ENCODE measurements around the gene GNPTAB.
"Not testable (repeated sequence)": the region's sequence is repeated elsewhere in the genome, so short reads cannot be mapped to it uniquely, and the experiment has no call there.

The GNPTAB gene

GRCh38 chr12:101767537-101767936 lies 63.2 kb downstream of the GNPTAB start:
- no peak for DNase-seq

DNA sequence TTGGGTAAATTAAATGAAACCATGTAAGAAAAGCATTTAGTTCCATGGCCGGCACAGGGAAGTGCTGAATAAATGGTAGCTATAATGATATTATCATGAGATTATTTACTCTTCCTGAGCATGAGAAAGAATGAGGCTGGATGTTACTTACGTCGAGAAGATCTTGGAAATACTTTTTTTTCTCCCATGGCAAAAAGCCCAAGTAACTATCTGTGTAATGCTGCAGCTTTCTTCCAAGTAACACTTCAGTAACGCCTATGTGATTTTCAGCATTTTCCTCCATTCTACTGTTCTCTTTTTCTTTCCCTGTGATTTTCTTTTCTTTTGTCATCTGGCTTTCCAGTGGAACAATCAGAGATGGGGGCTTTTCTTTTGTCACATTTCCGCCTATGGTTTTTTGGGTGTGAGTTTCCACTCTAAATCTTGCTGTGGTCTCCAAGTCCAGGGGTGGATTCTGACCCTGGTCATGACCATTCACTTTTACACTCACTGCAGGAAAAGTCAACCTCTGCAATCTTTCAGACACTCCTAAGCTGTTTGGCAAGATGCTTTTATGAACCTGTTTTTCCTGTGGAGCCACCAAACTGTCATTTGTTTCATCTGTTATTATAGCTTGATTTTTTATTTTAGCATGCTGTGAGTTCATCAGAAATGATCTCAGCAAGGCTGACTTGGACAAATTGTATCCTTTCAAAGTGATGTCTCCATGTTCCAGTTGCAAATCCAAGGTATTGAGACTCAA lies 66.5 kb downstream of the GNPTAB start:
- DNase-seq: no peak

DNA sequence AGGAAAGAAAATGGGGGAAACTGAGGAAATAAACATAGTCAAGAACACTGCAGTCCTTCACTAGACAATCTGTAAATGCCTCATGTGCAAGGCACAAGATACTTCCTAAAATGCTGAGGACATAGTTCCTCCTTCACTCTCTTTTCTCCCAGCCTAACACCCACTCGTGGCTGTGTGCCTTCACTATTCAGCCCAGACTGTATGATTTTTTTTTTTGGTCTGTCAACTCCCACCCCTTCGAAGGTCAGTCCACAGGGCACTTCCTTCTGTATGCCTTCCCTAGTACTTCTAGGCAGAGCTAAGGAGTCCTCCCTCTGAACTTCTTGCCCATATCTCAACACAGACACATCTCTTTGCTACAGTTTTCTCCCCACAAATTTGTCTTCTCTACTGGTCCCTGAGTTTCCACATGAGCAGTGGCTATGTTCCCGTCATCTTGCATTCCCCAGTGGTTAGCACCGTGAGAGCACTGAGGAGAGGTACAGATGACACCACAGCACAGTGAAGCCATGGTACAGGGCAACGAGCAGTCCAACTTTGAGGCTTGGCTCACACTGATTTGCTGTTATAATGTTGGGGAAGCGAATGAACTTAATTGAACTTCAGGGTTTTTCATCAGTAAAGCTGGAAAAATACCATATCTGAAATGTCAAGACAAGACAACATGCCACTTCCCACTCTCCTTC lies 67.4 kb downstream of the GNPTAB start:
- DNase-seq: no peak

DNA sequence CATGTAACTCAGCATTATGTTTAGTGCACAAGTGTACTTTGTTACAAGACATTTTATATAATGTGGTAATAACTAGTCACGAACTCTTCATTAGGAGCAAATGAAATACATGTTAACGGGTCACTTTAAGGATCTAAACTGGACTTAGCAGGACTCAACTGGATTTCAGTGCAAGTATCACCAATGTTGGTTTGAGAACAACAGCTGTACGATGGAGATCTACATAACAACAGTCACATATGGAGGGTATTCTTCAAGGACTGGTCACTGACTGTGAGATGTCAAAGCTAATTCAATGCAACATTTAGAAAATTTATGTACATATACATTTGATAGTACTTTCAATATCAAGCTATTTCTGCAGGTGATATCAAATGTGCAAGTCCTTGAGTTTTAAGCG lies 69.0 kb downstream of the GNPTAB start:
- no peak for DNase-seq

- no peak for DNase-seq
Observed at GRCh38 chr12:101761350-101761749, 69.4 kb downstream of the GNPTAB start.

- peak; percentile 33 for DNase-seq
Observed at GRCh38 chr12:101759396-101760047, 71.2 kb downstream of the GNPTAB start.

GRCh38 chr12:101750152-101750551 lies 80.6 kb downstream of the GNPTAB start:
- no peak for DNase-seq

- DNase-seq: no peak
Observed at GRCh38 chr12:101749657-101750056, 81.1 kb downstream of the GNPTAB start.

DNA sequence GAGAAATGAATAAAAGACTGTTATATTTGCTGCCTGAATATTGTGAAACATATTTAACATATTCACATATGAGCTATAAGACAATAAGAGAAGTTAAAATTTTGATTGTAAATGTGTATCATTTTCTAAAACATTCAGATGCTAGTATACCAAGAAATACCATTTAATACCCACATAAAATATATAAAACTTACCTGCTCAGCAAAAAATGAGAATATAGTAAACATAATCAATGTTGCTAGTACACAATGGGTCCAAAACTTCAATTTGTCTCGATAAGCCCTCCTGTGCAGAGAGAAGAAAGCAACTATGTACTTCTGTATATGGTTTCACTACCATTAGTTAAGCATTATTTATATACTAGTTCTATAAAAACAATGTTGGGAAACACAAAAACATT lies 81.9 kb downstream of the GNPTAB start:
- DNase-seq: no peak

GRCh38 chr12:101747697-101748096 lies 83.1 kb downstream of the GNPTAB start:
- DNase-seq: no peak

DNA sequence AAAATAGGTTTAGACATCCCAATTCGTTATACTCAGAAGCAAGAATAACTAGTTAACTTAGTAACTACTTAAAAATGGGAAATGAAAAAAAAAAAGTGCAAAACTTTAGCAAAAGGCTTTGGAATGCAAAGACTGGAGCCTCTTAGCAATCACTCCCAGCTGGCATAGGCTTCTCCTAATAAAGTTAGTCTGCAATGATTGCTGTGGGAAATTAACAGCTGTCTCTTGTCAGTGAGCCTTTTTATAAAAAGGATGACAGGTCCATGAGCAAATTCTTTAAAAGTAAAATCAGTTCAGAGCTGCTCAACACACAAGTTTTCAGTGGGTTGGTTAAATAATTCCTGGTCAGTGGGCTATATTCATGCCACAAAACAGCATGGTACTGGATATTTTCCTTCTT lies 84.1 kb downstream of the GNPTAB start:
- DNase-seq: no peak

DNA sequence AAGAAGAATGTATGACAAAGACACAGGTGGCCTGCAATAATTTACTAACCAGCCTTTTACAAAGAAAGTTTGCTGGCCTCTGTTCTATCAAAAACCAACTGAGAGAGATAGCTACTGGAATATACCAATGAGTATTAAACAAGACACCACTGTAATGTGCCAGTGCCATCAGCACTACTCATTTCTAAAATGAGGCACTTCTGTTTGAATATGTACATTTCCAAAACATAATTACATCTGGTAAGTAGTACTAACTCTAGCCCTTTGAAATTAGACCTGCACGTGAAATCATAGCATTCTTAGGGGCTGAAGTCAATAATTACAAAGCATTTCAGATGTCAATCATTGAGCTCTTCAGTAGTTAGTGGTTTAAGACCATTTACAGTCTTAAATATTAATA lies 84.6 kb downstream of the GNPTAB start:
- DNase-seq: no peak

- DNase-seq: no peak
Observed at GRCh38 chr12:101745481-101745880, 85.3 kb downstream of the GNPTAB start.

- DNase-seq: no peak
Observed at GRCh38 chr12:101743724-101744472, 86.9 kb downstream of the GNPTAB start.

DNA sequence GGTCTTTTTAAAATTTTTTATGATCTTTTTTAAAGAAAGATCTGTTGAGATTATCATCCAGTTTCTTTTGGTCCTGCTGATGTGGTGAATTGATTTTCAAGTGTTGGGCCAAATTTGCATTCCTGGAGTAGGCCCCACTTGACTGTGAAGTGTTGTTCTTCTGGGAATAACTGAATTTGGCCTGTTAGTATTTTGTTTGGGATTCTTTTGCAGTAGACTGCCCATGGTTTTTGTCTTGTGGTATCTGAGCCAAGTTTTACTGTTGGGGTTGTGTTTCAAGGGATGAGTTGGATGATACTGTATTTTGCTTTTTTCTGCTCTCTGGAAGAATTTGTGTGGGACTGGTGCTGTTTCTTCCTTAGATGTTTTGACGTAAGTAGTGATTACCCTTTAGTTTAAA lies 87.5 kb downstream of the GNPTAB start:
- no peak for DNase-seq

DNA sequence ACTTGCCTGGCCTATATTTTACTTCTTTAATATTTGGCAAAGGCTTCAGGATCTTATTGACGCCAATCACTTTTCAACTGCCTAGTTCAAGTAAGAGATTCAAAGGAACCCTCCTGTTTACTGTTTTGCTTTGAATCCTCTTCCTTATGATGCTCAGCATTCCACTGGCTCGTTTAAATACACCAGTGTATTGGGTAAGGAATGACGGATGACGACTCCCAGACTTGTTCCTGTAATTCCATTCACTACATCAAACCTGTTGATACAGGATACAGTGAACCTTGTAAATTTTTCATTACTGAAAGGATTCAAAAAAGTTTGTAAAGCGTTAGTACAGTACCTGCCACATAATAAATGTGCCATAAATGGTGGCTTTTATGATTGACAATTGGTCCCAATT lies 89.8 kb downstream of the GNPTAB start:
- DNase-seq: no peak

GRCh38 chr12:101740566-101740965 lies 90.2 kb downstream of the GNPTAB start:
- DNase-seq: no peak

DNA sequence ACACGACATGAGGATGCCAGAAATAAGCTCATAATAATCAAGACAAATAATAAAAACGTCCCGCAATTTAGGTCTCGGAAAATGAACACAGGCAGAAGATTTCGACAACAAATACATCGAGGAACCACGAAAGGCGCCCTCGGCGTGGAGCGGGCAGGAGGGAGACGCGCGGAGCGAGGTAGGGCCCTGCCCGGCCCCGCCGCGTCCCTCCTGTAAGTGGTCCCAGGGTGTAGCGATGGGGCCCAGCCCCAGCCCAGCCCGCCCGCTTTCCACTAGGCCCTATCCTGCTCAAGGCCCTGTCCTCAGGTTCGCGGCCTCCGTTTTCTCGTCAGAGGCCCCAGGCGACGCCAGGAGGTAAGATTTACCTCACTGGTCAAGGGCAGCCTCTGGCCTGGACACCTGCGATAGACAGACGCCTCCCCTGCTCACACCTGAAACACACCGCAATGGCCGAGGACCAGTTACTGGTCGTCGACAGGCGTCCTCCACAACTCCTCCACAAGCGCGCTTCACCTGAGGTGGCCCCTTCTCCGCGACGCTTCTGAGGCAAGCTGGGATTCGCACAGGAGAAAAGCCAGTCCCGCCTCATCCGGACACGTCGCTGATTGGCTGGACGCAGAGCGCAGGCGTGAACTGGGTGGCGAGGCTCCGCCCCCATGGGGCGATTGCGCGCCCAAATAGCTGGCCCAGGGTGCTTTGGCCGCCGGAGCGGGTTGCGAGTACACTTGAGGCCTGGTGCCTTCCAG lies 91.7 kb downstream of the GNPTAB start, which contains the start of gene SYCP3:
TSS of gene SYCP3 (minus strand) at position 543 of the 746 bp plus-strand sequence. CDS start 1,527 bp downstream, outside the sequence.
- no peak for DNase-seq

- DNase-seq: no peak
Observed at GRCh38 chr12:101737476-101737875, 93.3 kb downstream of the GNPTAB start.

DNA sequence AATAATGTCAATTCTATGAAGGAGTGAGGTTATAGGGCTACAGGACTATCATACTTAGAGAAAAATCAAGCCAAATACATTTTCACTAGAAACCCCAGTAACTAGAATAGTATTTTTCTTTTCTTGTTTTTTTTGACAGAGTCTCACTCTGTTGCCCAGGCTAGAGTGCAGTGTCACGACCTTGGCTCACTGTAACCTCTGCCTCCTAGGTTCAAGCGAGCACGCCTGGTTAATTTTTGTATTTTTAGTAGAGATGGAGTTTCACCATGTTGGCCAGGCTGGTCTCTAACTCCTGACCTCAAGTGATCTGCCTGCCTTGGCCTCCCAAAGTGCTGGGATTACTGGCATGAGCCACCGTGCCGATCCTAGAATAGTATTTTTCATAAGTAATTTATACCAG lies 96.3 kb downstream of the GNPTAB start:
- not testable (repeated sequence) for DNase-seq

- DNase-seq: no peak
Observed at GRCh38 chr12:101733166-101733565, 97.6 kb downstream of the GNPTAB start.

- no peak for DNase-seq
Observed at GRCh38 chr12:101732318-101732717, 98.4 kb downstream of the GNPTAB start.

- DNase-seq: no peak
Observed at GRCh38 chr12:101729842-101730241, 100.9 kb downstream of the GNPTAB start.
